HEK293T (cell line): ENCODE data around the gene CD82.

Source experiments
- ARNT ChIP-seq: fragments of 450-650 bp; IDR thresholded peaks from 2 replicates; pipeline ENCODE4 v1.6.1; 2017; ENCODE audit warnings: mild to moderate bottlenecking
- FOXM1 ChIP-seq: fragments of 450-650 bp; IDR thresholded peaks from 2 replicates; pipeline ENCODE4 v1.6.1; 2017; ENCODE audit warnings: mild to moderate bottlenecking, borderline replicate concordance
- HDGF ChIP-seq: fragments of 450-650 bp; IDR thresholded peaks from 2 replicates; pipeline ENCODE4 v1.6.1; 2017; ENCODE audit warnings: antibody characterized with exemption, borderline replicate concordance
- L3MBTL2 ChIP-seq: fragments of 450-650 bp; conservative IDR thresholded peaks from 2 replicates; pipeline ENCODE4 v1.6.1; 2016; ENCODE audit warnings: mild to moderate bottlenecking
- SUZ12 ChIP-seq: fragments of 450-650 bp; IDR thresholded peaks from 2 replicates; pipeline ENCODE4 v1.6.1; 2016; ENCODE audit warnings: mild to moderate bottlenecking
- ZNF384 ChIP-seq: fragments of 450-650 bp; IDR thresholded peaks from 2 replicates; pipeline ENCODE4 v1.6.1; 2016

DNA sequence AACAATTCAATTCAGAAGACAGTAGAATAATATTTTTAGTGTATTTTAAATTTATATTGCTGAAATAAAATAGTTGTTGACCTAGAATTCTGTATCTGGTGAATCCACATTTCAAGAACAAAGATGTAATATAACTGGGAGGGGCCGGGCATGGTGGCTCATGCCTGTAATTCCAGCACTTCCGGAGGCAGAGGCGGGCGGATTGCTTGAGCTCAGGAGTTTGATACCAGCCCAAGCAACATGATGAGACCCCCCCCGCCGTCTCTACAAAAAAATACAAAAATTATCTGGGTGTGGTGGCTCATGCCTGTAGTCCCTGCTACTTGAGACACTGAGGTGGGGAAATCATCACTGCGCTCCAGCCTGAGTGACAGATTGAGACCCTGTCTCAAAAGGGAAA, 72.6 kb downstream of the CD82 start:
- TF ChIP-seq FOXM1 (no peak), HDGF (no peak), ARNT (no peak), SUZ12 (no peak), ZNF384 (no peak), L3MBTL2 (no peak)
